K562 (cell line): ENCODE results near the gene ZNF629. TPM values are rescaled to one million over a fixed set of nuclear protein-coding genes. Genes with fewer than 3 reads are reported as not detected.
A peak's percentile ranks its signal among the peaks of the same experiment; 100 is the strongest.

Experiments used
- MEF2D ChIP-seq: conservative IDR thresholded peaks from 2 replicates; pipeline ENCODE4 v1.6.1; 2016; ENCODE audit warnings: low read depth, missing genetic modification characterization, missing compliant biosample characterization
- RBBP5 ChIP-seq: fragments of 200-600 bp; sonication (generic); IDR thresholded peaks from 2 replicates; pipeline ENCODE4 v1.6.1; 2012; ENCODE audit warnings: borderline replicate concordance, mild to moderate bottlenecking, low read length, control low read depth, inconsistent platforms; ENCODE audit not compliant: insufficient read depth, poor library complexity, severe bottlenecking
- ZFX ChIP-seq: sonication (generic); formaldehyde crosslinking; IDR thresholded peaks from 2 replicates; pipeline ENCODE4 v1.8.0; 2022; ENCODE audit warnings: mild to moderate bottlenecking, missing genetic modification reagents, moderate library complexity
- polyA plus RNA-seq, 8 experiments: library from polyadenylated mRNA; depleted of rRNA in 4 of 8; stranded (reverse) in 5 of 8; unstranded in 3 of 8; fragments of >200 nt; fragmentation: Nextera tagmentation in 2 of 8; fragmentation: Illumina TruSeq in 1 of 8; extraction: Ambion mirVana in 2 of 8; extraction: Trizol in 1 of 8; gene quantifications; 2 replicates each; pipeline versions ENCODE4 v1.2.1 to v1.2.3, GENCODE V29; 2011 to 2014; ENCODE audit warnings: inconsistent platforms in 1 of 8, missing spikeins in 1 of 8
- total RNA-seq, 7 experiments: library from RNA; depleted of rRNA in 6 of 7; stranded (reverse); fragments of >200 nt in 6 of 7; fragmentation: Illumina TruSeq in 2 of 7; extraction: Trizol in 2 of 7; gene quantifications; 2 replicates each; pipeline versions ENCODE4 v1.2.1 to v1.2.3, GENCODE V29; 2011 to 2021; ENCODE audit warnings: low replicate concordance in 1 of 7
- TF ChIP-seq, protein P1 (sequence below), 2 experiments: IDR thresholded peaks; 2 replicates each; pipeline ENCODE4 v1.6.1; 2011; ENCODE audit warnings: borderline replicate concordance in 1 of 2, control low read depth in 1 of 2, low read depth in 1 of 2, low read length in 1 of 2, mild to moderate bottlenecking in 1 of 2, mixed read lengths in 1 of 2, moderate library complexity in 1 of 2; ENCODE audit not compliant: insufficient read depth in 1 of 2, insufficient read length in 1 of 2, poor library complexity in 1 of 2, severe bottlenecking in 1 of 2; ENCODE audit errors: extremely low read depth in 1 of 2
- TF ChIP-seq, protein P2 (sequence below), 2 experiments: IDR thresholded peaks; 2 replicates each; pipeline ENCODE4 v1.6.1; 2012; ENCODE audit warnings: improper control_type of control experiment in 2 of 2, low read depth in 2 of 2, low read length in 2 of 2, borderline replicate concordance in 1 of 2
- TF ChIP-seq, protein P3 (sequence below): fragments of 250-450 bp; sonication (Bioruptor Pico); IDR thresholded peaks from 2 replicates; pipeline ENCODE4 v1.9.0; 2021; ENCODE audit warnings: mild to moderate bottlenecking, inconsistent platforms
- TF ChIP-seq, protein P4 (sequence below): fragments of 450-650 bp; IDR thresholded peaks from 2 replicates; pipeline ENCODE4 v1.6.1; 2017; ENCODE audit warnings: mild to moderate bottlenecking, moderate library complexity

Gene ZNF629
- total and polyA plus RNA-seq, 9 of the 15 experiments (the other 6 are each of a cell fraction or from before 2014, with no cell fraction given) = 0.44 to 18.8 (median 7.4) TPM

DNA sequence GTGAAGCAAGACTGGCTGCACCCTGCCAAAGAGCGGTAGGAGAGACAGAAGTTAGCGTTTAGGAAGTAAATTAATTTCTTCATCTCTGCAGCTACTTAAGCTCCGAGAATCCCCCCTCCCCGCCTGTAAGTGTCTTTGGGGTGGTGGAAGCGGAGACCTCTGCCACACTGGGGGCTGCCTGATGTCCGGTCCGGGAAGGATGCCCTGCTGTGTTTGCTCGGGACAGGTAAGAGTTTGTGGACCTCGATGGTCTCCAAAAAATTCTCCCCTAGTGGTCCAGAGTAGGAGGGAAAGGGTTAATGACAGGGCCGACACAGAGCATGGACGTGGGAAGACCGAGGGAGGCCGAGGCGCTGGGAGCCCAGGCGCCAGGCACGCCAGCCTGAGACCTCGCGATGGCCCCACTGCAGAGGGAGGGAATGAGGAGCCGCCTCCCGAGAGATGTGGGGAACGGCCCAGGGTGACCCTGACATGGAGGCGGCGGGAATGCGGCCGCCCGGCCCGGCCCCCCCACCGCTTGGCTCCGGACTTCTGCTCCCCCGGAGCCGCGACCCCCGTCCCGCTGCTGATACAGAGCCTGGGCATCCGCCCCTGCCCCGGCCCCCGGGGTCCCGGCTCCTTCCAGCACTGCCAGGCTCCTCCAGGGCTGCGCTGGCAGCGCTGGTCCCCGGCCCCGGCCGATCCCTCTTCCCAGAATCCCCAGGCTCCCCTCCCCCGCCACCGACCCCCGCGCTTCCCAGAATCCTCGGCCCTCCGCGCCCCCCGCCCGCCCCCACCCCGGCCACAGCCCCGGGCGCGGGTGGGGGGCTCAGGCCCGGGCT is 680 bp downstream of the ZNF629 start (continued):
- TF ChIP-seq, protein P1, sequence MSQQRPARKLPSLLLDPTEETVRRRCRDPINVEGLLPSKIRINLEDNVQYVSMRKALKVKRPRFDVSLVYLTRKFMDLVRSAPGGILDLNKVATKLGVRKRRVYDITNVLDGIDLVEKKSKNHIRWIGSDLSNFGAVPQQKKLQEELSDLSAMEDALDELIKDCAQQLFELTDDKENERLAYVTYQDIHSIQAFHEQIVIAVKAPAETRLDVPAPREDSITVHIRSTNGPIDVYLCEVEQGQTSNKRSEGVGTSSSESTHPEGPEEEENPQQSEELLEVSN (IDR thresholded peaks at IDR 0.05; ENCODE audit: borderline replicate concordance in 1 of 2, extremely low read depth in 1 of 2, insufficient read depth in 1 of 2, insufficient read length in 1 of 2, low read depth in 1 of 2, low read length in 1 of 2, poor library complexity in 1 of 2, severe bottlenecking in 1 of 2) = peak; percentile 47 to 71
- no peak for TF ChIP-seq MEF2D (tag)
- TF ChIP-seq, protein P2, sequence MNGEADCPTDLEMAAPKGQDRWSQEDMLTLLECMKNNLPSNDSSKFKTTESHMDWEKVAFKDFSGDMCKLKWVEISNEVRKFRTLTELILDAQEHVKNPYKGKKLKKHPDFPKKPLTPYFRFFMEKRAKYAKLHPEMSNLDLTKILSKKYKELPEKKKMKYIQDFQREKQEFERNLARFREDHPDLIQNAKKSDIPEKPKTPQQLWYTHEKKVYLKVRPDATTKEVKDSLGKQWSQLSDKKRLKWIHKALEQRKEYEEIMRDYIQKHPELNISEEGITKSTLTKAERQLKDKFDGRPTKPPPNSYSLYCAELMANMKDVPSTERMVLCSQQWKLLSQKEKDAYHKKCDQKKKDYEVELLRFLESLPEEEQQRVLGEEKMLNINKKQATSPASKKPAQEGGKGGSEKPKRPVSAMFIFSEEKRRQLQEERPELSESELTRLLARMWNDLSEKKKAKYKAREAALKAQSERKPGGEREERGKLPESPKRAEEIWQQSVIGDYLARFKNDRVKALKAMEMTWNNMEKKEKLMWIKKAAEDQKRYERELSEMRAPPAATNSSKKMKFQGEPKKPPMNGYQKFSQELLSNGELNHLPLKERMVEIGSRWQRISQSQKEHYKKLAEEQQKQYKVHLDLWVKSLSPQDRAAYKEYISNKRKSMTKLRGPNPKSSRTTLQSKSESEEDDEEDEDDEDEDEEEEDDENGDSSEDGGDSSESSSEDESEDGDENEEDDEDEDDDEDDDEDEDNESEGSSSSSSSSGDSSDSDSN (IDR thresholded peaks at IDR 0.05; ENCODE audit: borderline replicate concordance in 1 of 2, low read depth in 2 of 2, low read length in 2 of 2) = 0 out of 4 replicates have a peak, but pooled peaks of 1 of the 2 experiments have one; percentile 21
- TF ChIP-seq ZFX (CRISPR knock-in tag) = peak; percentile 50
- TF ChIP-seq, protein P3, sequence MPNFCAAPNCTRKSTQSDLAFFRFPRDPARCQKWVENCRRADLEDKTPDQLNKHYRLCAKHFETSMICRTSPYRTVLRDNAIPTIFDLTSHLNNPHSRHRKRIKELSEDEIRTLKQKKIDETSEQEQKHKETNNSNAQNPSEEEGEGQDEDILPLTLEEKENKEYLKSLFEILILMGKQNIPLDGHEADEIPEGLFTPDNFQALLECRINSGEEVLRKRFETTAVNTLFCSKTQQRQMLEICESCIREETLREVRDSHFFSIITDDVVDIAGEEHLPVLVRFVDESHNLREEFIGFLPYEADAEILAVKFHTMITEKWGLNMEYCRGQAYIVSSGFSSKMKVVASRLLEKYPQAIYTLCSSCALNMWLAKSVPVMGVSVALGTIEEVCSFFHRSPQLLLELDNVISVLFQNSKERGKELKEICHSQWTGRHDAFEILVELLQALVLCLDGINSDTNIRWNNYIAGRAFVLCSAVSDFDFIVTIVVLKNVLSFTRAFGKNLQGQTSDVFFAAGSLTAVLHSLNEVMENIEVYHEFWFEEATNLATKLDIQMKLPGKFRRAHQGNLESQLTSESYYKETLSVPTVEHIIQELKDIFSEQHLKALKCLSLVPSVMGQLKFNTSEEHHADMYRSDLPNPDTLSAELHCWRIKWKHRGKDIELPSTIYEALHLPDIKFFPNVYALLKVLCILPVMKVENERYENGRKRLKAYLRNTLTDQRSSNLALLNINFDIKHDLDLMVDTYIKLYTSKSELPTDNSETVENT (CRISPR knock-in tag) = peak; percentile 52; the same call in 1 of the 2 replicates
- peak; percentile 57 for TF ChIP-seq RBBP5
- TF ChIP-seq, protein P4, sequence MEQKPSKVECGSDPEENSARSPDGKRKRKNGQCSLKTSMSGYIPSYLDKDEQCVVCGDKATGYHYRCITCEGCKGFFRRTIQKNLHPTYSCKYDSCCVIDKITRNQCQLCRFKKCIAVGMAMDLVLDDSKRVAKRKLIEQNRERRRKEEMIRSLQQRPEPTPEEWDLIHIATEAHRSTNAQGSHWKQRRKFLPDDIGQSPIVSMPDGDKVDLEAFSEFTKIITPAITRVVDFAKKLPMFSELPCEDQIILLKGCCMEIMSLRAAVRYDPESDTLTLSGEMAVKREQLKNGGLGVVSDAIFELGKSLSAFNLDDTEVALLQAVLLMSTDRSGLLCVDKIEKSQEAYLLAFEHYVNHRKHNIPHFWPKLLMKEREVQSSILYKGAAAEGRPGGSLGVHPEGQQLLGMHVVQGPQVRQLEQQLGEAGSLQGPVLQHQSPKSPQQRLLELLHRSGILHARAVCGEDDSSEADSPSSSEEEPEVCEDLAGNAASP = no peak
